ENCODE data around the gene PRRC2C. TPM values are rescaled to one million over a fixed set of nuclear protein-coding genes. Genes with fewer than 3 reads are reported as not detected.

PRRC2C gene
- total and polyA plus RNA-seq, 12 donors = 15.1 to 77.2 (median 58.1) TPM

- Histone ChIP-seq H3K9me3 (no peaks in the 10 kb centered on the region), H3K4me3 (no peak overlapping the region), H3K27me3 (no peaks in the 10 kb centered on the region), H3K27ac (no peak overlapping the region), H3K4me1 (peaks cover 4 to 86% (median 44%) of the 10 kb centered on the region in 9 donors), H3K36me3 (peaks cover 0 to 10% (median 0%) of the 10 kb centered on the region in 9 donors)
- TF ChIP-seq CTCF (IDR thresholded peaks at IDR 0.05) = no peak
- intact Hi-C loops (cut with DNase I) = no loop called here
- DNase-seq = no peak
- ATAC-seq = no peak
- 85% methylated on average over 3 of the region's 3 CpGs for WGBS, 2 donors
These were observed 15.0 kb downstream of the PRRC2C start for GRCh38 chr1:171500304-171500703.

- no peak for ATAC-seq
- intact Hi-C loops (cut with DNase I) = no loop called here
- WGBS, 2 donors = 94 to 98% methylated on average over 4 of the region's 4 CpGs
These were observed 15.5 kb downstream of the PRRC2C start for GRCh38 chr1:171500803-171501202.

GRCh38 chr1:171501305-171502024 lies 16.1 kb downstream of the PRRC2C start:
- intact Hi-C loops (cut with DNase I) = no loop called here
- ATAC-seq = no peak

More at GRCh38 chr1:171500803-171501202, 15.5 kb downstream of the PRRC2C start:
- Histone ChIP-seq H3K9me3 (no peaks in the 10 kb centered on the region), H3K4me3 (no peak overlapping the region), H3K4me1 (peaks cover 0 to 86% (median 44%) of the 10 kb centered on the region in 9 donors), H3K36me3 (peaks cover 0 to 10% (median 0%) of the 10 kb centered on the region in 9 donors), H3K27me3 (no peaks in the 10 kb centered on the region), H3K27ac (no peak overlapping the region)
- no peak for TF ChIP-seq CTCF (IDR thresholded peaks at IDR 0.05)
- no peak for DNase-seq

More at GRCh38 chr1:171501305-171502024, 16.1 kb downstream of the PRRC2C start:
- H3K4me1 ChIP-seq = peaks cover 0 to 86% (median 44%) of the 10 kb centered on the region in 9 donors
- no peak for TF ChIP-seq CTCF (IDR thresholded peaks at IDR 0.05)
- no peak overlapping the region for H3K27ac ChIP-seq
- no peak overlapping the region for H3K4me3 ChIP-seq
- peaks cover 0 to 10% (median 0%) of the 10 kb centered on the region in 9 donors for H3K36me3 ChIP-seq
- no peak for DNase-seq
- no peaks in the 10 kb centered on the region for H3K9me3 ChIP-seq
- H3K27me3 ChIP-seq = no peaks in the 10 kb centered on the region

All from heart right ventricle (tissue), 16 donors.